A549 (cell line): ENCODE results near the gene PIP5K1B. TPM values are rescaled to one million over a fixed set of nuclear protein-coding genes. Genes with fewer than 3 reads are reported as not detected.

ENCODE experiments used
- ATAC-seq, 2 experiments: fragments of 200-7000 bp in 1 of 2; fragments of >200 bp in 1 of 2; cut with Nextera tagmentation in 1 of 2; cut with Tn5 transposase in 1 of 2; 3 replicates each; pipeline versions ENCODE4 v1.8.0 to v1.9.1; 2018 to 2020; ENCODE audit warnings: mild to moderate bottlenecking in 1 of 2, moderate library complexity in 1 of 2
- CTCF ChIA-PET: fragments of 300-600 bp; sonication (Branson Sonifier 250); formaldehyde crosslinking; extraction: SDS; loops from one replicate; lab custom pipeline; 2021; ENCODE audit warnings: antibody characterized with exemption, inconsistent platforms; lab: Yijun Ruan, JAX
- POLR2A ChIA-PET: fragments of 350-600 bp; formaldehyde crosslinking; extraction: SDS; loops from one replicate; lab custom pipeline; 2021; ENCODE audit warnings: antibody characterized with exemption, inconsistent platforms; lab: Yijun Ruan, JAX
- DNase-seq, 2 experiments: peaks; one replicate each; pipeline versions ENCODE4 v3.0.0 to v3.0.0-alpha.2; 2011 to 2016; ENCODE audit warnings: low read depth in 1 of 2, low spot score in 1 of 2
- FAIRE-seq: peaks from 2 replicates; lab custom pipeline; 2011; peaks lifted over from hg19 to GRCh38; lab: Jason Lieb, UNC
- H3K27ac ChIP-seq, 2 experiments: fragments of >200 bp; sonication (Bioruptor Twin); formaldehyde crosslinking; 3 replicates each; pipeline ENCODE4 v1.5.1; 2016 to 2017
- H3K4me1 ChIP-seq: fragments of >200 bp; sonication (Bioruptor Twin); formaldehyde crosslinking; 3 replicates; pipeline ENCODE4 v1.6.1; 2016
- H3K4me2 ChIP-seq: fragments of >200 bp; sonication (Bioruptor Twin); formaldehyde crosslinking; 3 replicates; pipeline ENCODE4 v1.6.1; 2016
- H3K4me3 ChIP-seq: fragments of >200 bp; sonication (Bioruptor Twin); formaldehyde crosslinking; 3 replicates; pipeline ENCODE4 v1.5.1; 2016
- H3K9me3 ChIP-seq: fragments of >200 bp; sonication (Bioruptor Twin); formaldehyde crosslinking; 3 replicates; pipeline ENCODE4 v1.6.1; 2016
- BCL3 ChIP-seq: fragments of >200 bp; sonication (Bioruptor Twin); formaldehyde crosslinking; IDR thresholded peaks from 3 replicates; pipeline ENCODE4 v1.6.1; 2016
- BHLHE40 ChIP-seq: IDR thresholded peaks from 2 replicates; pipeline ENCODE4 v1.6.1; 2012; ENCODE audit warnings: low read depth, low read length, inconsistent platforms
- CBX8 ChIP-seq: fragments of 200-600 bp; sonication (generic); IDR thresholded peaks from 2 replicates; pipeline ENCODE4 v1.6.1; 2016
- CHD4 ChIP-seq: fragments of 200-600 bp; sonication (generic); IDR thresholded peaks from 2 replicates; pipeline ENCODE4 v1.6.1; 2016; ENCODE audit warnings: antibody characterized with exemption, mild to moderate bottlenecking, borderline replicate concordance
- CTCF ChIP-seq: fragments of >200 bp; sonication (Bioruptor Twin); formaldehyde crosslinking; IDR thresholded peaks from 3 replicates; pipeline ENCODE4 v1.5.1; 2016
- E2F6 ChIP-seq: IDR thresholded peaks from 2 replicates; pipeline ENCODE4 v1.6.1; 2012; ENCODE audit warnings: low read depth, borderline replicate concordance
- EHF ChIP-seq: fragments of 250-450 bp; sonication (Bioruptor Pico); IDR thresholded peaks from 2 replicates; pipeline ENCODE4 v1.5.0; 2020; ENCODE audit warnings: mild to moderate bottlenecking
- EP300 ChIP-seq, 2 experiments: fragments of >200 bp; sonication (Bioruptor Twin); formaldehyde crosslinking; IDR thresholded peaks; 2 replicates in 1 of 2; 3 replicates in 1 of 2; pipeline ENCODE4 v1.6.1; 2016 to 2017
- ESRRA ChIP-seq: fragments of 150-350 bp; IDR thresholded peaks from 2 replicates; pipeline ENCODE4 v1.6.1; 2014; ENCODE audit warnings: mild to moderate bottlenecking, low read length, borderline replicate concordance
- FOSL2 ChIP-seq, 2 experiments: fragments of 450-650 bp in 1 of 2; fragments of >200 bp in 1 of 2; sonication (Bioruptor Twin) in 1 of 2; formaldehyde crosslinking; IDR thresholded peaks; 2 replicates each; pipeline versions ENCODE4 v1.5.0 to v1.6.1; 2016 to 2020; ENCODE audit warnings: mild to moderate bottlenecking in 1 of 2, moderate library complexity in 1 of 2
- GATA3 ChIP-seq: IDR thresholded peaks from 2 replicates; pipeline ENCODE4 v1.6.1; 2012; ENCODE audit warnings: borderline replicate concordance
- HDAC2 ChIP-seq: fragments of 200-600 bp; sonication (generic); IDR thresholded peaks from 2 replicates; pipeline ENCODE4 v1.6.1; 2016
- HOXA7 ChIP-seq: fragments of 250-450 bp; sonication (Bioruptor Pico); IDR thresholded peaks from 2 replicates; pipeline ENCODE4 v1.5.0; 2020; ENCODE audit warnings: mild to moderate bottlenecking, moderate library complexity
- JUNB ChIP-seq: fragments of >200 bp; sonication (Bioruptor Twin); formaldehyde crosslinking; IDR thresholded peaks from 2 replicates; pipeline ENCODE4 v1.6.1; 2016
- MAZ ChIP-seq: fragments of 150-350 bp; IDR thresholded peaks from 2 replicates; pipeline ENCODE4 v1.6.1; 2014; ENCODE audit warnings: antibody characterized with exemption, low read depth, low read length, borderline replicate concordance
- MYC ChIP-seq: IDR thresholded peaks from 2 replicates; pipeline ENCODE4 v1.6.1; 2012; ENCODE audit warnings: mild to moderate bottlenecking, inconsistent platforms, low read length, improper control_type of control experiment, borderline replicate concordance
- NFE2L2 ChIP-seq: fragments of 150-350 bp; conservative IDR thresholded peaks from 2 replicates; pipeline ENCODE4 v1.6.1; 2014; ENCODE audit warnings: low read length
- NR3C1 ChIP-seq: fragments of >200 bp; sonication (Bioruptor Twin); formaldehyde crosslinking; IDR thresholded peaks from 3 replicates; pipeline ENCODE4 v1.6.1; 2017
- POLR2AphosphoS2 ChIP-seq: conservative IDR thresholded peaks from 2 replicates; pipeline ENCODE4 v1.6.1; 2012; ENCODE audit warnings: low read length, improper control_type of control experiment, inconsistent platforms
- RARB ChIP-seq: fragments of 250-450 bp; sonication (Bioruptor Pico); IDR thresholded peaks from 2 replicates; pipeline ENCODE4 v1.8.0; 2021; ENCODE audit warnings: mild to moderate bottlenecking, moderate library complexity
- RCOR1 ChIP-seq: fragments of 150-350 bp; IDR thresholded peaks from 2 replicates; pipeline ENCODE4 v1.6.1; 2014; ENCODE audit warnings: antibody characterized with exemption, low read length, low read depth
- REST ChIP-seq: fragments of 200-600 bp; sonication (generic); IDR thresholded peaks from 2 replicates; pipeline ENCODE4 v1.6.1; 2016; ENCODE audit warnings: antibody characterized with exemption, mild to moderate bottlenecking, moderate library complexity
- RNF2 ChIP-seq: fragments of 200-600 bp; sonication (generic); IDR thresholded peaks from 2 replicates; pipeline ENCODE4 v1.6.1; 2016; ENCODE audit warnings: low read depth, mild to moderate bottlenecking, antibody characterized with exemption, moderate library complexity, borderline replicate concordance
- TFCP2L1 ChIP-seq: fragments of 250-450 bp; sonication (Bioruptor Pico); IDR thresholded peaks from 2 replicates; pipeline ENCODE4 v1.5.0; 2021; ENCODE audit warnings: mild to moderate bottlenecking
- ZNF302 ChIP-seq: fragments of 250-450 bp; sonication (Bioruptor Pico); IDR thresholded peaks from 2 replicates; pipeline ENCODE4 v1.9.0; 2021; ENCODE audit warnings: inconsistent platforms, mild to moderate bottlenecking, moderate library complexity
- ZSCAN20 ChIP-seq: fragments of 250-450 bp; sonication (Bioruptor Pico); IDR thresholded peaks from 2 replicates; pipeline ENCODE4 v1.8.0; 2022; ENCODE audit warnings: mild to moderate bottlenecking, moderate library complexity
- WGBS: methylation state at CpG from one replicate; pipeline ENCODE4 v1.1.6; 2017; ENCODE audit errors: missing lambda C conversion rate; 5-methylcytosine and 5-hydroxymethylcytosine counted together
- polyA plus RNA-seq, 4 experiments: library from polyadenylated mRNA; depleted of rRNA in 3 of 4; stranded (reverse); fragments of >200 nt; fragmentation: RNase III in 1 of 4; extraction: RNeasy Plus Mini Kit Qiagen cat#74134 plus additional on column Dnase treatment in 1 of 4; gene quantifications; 2 replicates in 3 of 4; 3 replicates in 1 of 4; pipeline ENCODE4 v1.2.3, GENCODE V29; 2011 to 2017

The PIP5K1B gene
- polyA plus RNA-seq, 2 of the 4 experiments (the other 2 are of a cell fraction): not detected

DNA sequence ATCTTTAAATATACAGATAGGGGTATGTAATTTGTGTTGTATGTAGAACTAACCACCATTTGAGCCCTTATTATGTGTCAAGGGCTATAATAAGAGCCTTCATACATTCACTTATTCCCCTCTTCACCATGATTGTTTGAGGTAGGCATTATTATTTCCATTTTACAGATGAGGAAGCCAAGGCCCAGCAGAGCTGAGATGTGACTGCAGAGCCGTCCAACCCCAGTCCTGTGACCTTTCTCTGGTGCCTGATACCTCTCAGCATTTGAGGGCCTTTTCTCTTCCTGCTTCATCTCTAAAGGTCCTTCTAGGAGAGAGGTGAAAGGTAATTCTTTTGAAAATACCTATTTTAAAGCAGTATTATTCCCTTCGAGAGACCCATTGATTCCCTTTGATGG lies 37.3 kb downstream of the PIP5K1B start:
- POLR2A ChIA-PET: no interaction called here
- 6% methylated on average over 2 of the region's 2 CpGs for WGBS
- DNase-seq: no peak
- CTCF ChIA-PET: no interaction called here
- FAIRE-seq: no peak
- Histone ChIP-seq H3K4me3 (no peak overlapping the region), H3K4me1 (no peaks in the 10 kb centered on the region), H3K9me3 (no peaks in the 10 kb centered on the region), H3K27ac (no peak overlapping the region), H3K4me2 (no peak overlapping the region)
- ATAC-seq: no peak
- TF ChIP-seq FOSL2 (IDR thresholded peaks at IDR 0.05) (no peak), FOSL2 (CRISPR knock-in tag; IDR thresholded peaks at IDR 0.05) (no peak), BCL3 (no peak), TFCP2L1 (CRISPR knock-in tag) (no peak), NR3C1 (no peak), CBX8 (no peak), EP300 (IDR thresholded peaks at IDR 0.05) (no peak), RNF2 (no peak), HDAC2 (no peak), EHF (CRISPR knock-in tag) (no peak), GATA3 (no peak), BHLHE40 (no peak), E2F6 (no peak), ZNF302 (CRISPR knock-in tag) (no peak)

DNA sequence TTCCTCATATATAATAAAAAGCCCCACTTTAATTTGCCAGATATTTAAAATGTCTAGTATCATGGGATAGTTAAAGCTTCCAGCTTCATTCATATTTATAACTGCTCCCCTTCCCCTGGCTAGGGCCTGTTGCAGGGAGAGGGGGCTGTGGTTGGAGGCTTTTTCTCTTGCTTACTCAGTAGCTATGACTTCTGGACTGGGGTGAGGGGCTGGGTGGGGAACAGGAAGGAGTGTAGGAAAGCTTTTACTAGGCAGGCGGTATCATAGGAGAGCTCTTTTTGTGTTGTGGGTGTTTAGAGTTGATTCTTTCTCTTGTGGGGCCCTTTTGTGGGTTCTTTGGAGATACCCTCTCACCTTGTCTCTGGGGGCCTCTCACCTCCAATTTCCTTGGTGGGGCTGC lies 39.4 kb downstream of the PIP5K1B start:
- CTCF ChIA-PET: no interaction called here
- DNase-seq (no peak), FAIRE-seq (no peak), ATAC-seq (no peak)
- POLR2A ChIA-PET: no interaction called here
- Histone ChIP-seq H3K4me1 (no peaks in the 10 kb centered on the region), H3K4me3 (no peak overlapping the region), H3K4me2 (no peak overlapping the region), H3K9me3 (no peaks in the 10 kb centered on the region), H3K27ac (no peak overlapping the region)
- WGBS: 36% methylated on average over 1 of the region's 1 CpG
- no peak for TF ChIP-seq JUNB
- TF ChIP-seq FOSL2 (IDR thresholded peaks at IDR 0.05): no peak
- no peak for TF ChIP-seq FOSL2 (CRISPR knock-in tag; IDR thresholded peaks at IDR 0.05)
- no peak for TF ChIP-seq ZSCAN20 (CRISPR knock-in tag)
- TF ChIP-seq MYC: no peak
- TF ChIP-seq NFE2L2: no peak
- no peak for TF ChIP-seq CTCF
- TF ChIP-seq MAZ: no peak
- TF ChIP-seq TFCP2L1 (CRISPR knock-in tag): no peak
- no peak for TF ChIP-seq ESRRA
- no peak for TF ChIP-seq REST
- TF ChIP-seq CBX8: no peak
- TF ChIP-seq CHD4: no peak
- no peak for TF ChIP-seq EP300 (IDR thresholded peaks at IDR 0.05)
- no peak for TF ChIP-seq RCOR1
- no peak for TF ChIP-seq POLR2AphosphoS2
- no peak for TF ChIP-seq HOXA7
- TF ChIP-seq RARB (CRISPR knock-in tag): no peak
- TF ChIP-seq BHLHE40: no peak
